GM12878 (cell line): ENCODE results near the gene AGPAT4.

Experiments
- CREM ChIP-seq: IDR thresholded peaks from 2 replicates; pipeline ENCODE4 v1.6.1; 2014; ENCODE audit warnings: antibody characterized with exemption, low read depth
- EZH2 ChIP-seq: IDR thresholded peaks from 2 replicates; pipeline ENCODE4 v1.6.1; 2012; ENCODE audit warnings: low read depth, mild to moderate bottlenecking, control low read depth, inconsistent platforms, low read length, borderline replicate concordance; ENCODE audit not compliant: control insufficient read depth
- HDAC2 ChIP-seq: fragments of 200-600 bp; sonication (generic); IDR thresholded peaks from 2 replicates; pipeline ENCODE4 v1.6.1; 2017
- NFYA ChIP-seq: IDR thresholded peaks from 2 replicates; pipeline ENCODE4 v1.6.1; 2011; ENCODE audit warnings: low read depth, mild to moderate bottlenecking, low read length, improper control_type of control experiment, borderline replicate concordance
- POLR2AphosphoS5 ChIP-seq: IDR thresholded peaks from 2 replicates; pipeline ENCODE4 v1.6.1; 2011; ENCODE audit warnings: mild to moderate bottlenecking, low read length, inconsistent platforms
- TCF3 ChIP-seq: IDR thresholded peaks from 2 replicates; pipeline ENCODE4 v1.6.1; 2012; ENCODE audit warnings: low read depth, mild to moderate bottlenecking, low read length, borderline replicate concordance; ENCODE audit not compliant: insufficient read depth
- ZNF274 ChIP-seq: IDR thresholded peaks from one replicate; pipeline ENCODE4 v1.8.0; 2011; ENCODE audit not compliant: insufficient read length, insufficient read depth
- TF ChIP-seq, protein P1 (sequence below), 3 experiments: IDR thresholded peaks in 2 of 3; conservative IDR thresholded peaks in 1 of 3; 2 replicates each; pipeline ENCODE4 v1.5.1; 2011; ENCODE audit warnings: low read depth in 3 of 3, low read length in 3 of 3, mild to moderate bottlenecking in 3 of 3, control low read depth in 2 of 3, moderate library complexity in 2 of 3, inconsistent platforms in 1 of 3, mixed read lengths in 1 of 3; ENCODE audit not compliant: control insufficient read depth in 2 of 3, insufficient read depth in 1 of 3; ENCODE audit errors: extremely low read depth in 1 of 3
- TF ChIP-seq, protein P2 (sequence below): IDR thresholded peaks from 2 replicates; pipeline ENCODE4 v1.6.1; 2011; ENCODE audit warnings: low read depth, mild to moderate bottlenecking, low read length, moderate library complexity, borderline replicate concordance; ENCODE audit errors: extremely low read depth

- TF ChIP-seq EZH2 (no peak), TCF3 (no peak), NFYA (no peak), HDAC2 (no peak), CREM (no peak), POLR2AphosphoS5 (no peak), ZNF274 (no peak)
- TF ChIP-seq, protein P1, sequence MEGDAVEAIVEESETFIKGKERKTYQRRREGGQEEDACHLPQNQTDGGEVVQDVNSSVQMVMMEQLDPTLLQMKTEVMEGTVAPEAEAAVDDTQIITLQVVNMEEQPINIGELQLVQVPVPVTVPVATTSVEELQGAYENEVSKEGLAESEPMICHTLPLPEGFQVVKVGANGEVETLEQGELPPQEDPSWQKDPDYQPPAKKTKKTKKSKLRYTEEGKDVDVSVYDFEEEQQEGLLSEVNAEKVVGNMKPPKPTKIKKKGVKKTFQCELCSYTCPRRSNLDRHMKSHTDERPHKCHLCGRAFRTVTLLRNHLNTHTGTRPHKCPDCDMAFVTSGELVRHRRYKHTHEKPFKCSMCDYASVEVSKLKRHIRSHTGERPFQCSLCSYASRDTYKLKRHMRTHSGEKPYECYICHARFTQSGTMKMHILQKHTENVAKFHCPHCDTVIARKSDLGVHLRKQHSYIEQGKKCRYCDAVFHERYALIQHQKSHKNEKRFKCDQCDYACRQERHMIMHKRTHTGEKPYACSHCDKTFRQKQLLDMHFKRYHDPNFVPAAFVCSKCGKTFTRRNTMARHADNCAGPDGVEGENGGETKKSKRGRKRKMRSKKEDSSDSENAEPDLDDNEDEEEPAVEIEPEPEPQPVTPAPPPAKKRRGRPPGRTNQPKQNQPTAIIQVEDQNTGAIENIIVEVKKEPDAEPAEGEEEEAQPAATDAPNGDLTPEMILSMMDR (IDR thresholded peaks at IDR 0.05 in 2 of 3, conservative IDR thresholded peaks at IDR 0.05 in 1 of 3; ENCODE audit: control insufficient read depth in 2 of 3, extremely low read depth in 1 of 3, insufficient read depth in 1 of 3, low read depth in 3 of 3, low read length in 3 of 3) = no peak
- TF ChIP-seq, protein P2, sequence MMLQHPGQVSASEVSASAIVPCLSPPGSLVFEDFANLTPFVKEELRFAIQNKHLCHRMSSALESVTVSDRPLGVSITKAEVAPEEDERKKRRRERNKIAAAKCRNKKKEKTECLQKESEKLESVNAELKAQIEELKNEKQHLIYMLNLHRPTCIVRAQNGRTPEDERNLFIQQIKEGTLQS = no peak
These were observed 121.4 kb downstream of the AGPAT4 start for GRCh38 chr6:161152527-161152862.
